Muscle layer of colon (tissue), 2 donors: ENCODE results near the gene MAPK8.
"Not testable (repeated sequence)": the region's sequence is repeated elsewhere in the genome, so short reads cannot be mapped to it uniquely, and the experiment has no call there.

Experiments used
- H3K27ac ChIP-seq: one replicate; pipeline ENCODE4 v1.7.0; 2013; ENCODE audit warnings: low read depth, mild to moderate bottlenecking, low read length, moderate library complexity
- H3K27me3 ChIP-seq, 2 donors: one replicate each; pipeline ENCODE4 v1.7.0; 2013; ENCODE audit warnings: low read length in 2 of 2, mild to moderate bottlenecking in 2 of 2; ENCODE audit not compliant: insufficient read depth in 2 of 2, control insufficient read depth in 1 of 2
- H3K36me3 ChIP-seq: one replicate; pipeline ENCODE4 v1.7.0; 2013; ENCODE audit warnings: mild to moderate bottlenecking, low read length; ENCODE audit not compliant: insufficient read depth
- H3K4me1 ChIP-seq: one replicate; pipeline ENCODE4 v1.7.0; 2013; ENCODE audit warnings: mild to moderate bottlenecking, low read length; ENCODE audit not compliant: insufficient read depth
- H3K4me3 ChIP-seq, 2 donors: one replicate each; pipeline ENCODE4 v1.7.0; 2013; ENCODE audit warnings: low read length in 2 of 2, low read depth in 1 of 2, mild to moderate bottlenecking in 1 of 2, moderate library complexity in 1 of 2
- H3K9ac ChIP-seq: one replicate; pipeline ENCODE4 v1.7.0; 2013; ENCODE audit warnings: low read length
- H3K9me3 ChIP-seq: one replicate; pipeline ENCODE4 v1.7.0; 2013; ENCODE audit warnings: mild to moderate bottlenecking, low read length
- donor health status: abdominal sarcoma.
- donor health status: Adenocarcinoma of cecum.

MAPK8 gene

DNA sequence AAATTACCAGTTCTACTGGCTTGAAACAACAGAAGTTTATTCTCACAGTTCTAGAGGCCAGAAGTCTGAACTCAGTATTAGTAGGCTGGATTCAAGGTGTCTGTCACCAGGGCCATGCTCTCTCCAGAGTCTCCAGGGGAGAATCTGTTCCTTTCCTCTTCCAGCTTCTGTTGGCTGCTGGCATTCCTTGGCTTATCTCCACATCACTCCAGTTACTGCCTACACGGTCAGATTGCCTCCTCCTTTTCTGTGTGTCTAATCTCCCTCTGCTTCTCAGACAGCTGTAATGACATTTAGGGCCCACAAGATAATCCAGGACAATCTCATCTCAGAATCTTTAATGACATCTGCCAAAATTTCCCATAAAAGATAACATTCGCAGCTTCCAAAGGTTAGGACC is 36.6 kb downstream of the MAPK8 start:
- no peaks in the 10 kb centered on the region for H3K36me3 ChIP-seq
- H3K27me3 ChIP-seq = no peaks in the 10 kb centered on the region
- no peak overlapping the region for H3K9ac ChIP-seq
- no peak overlapping the region for H3K27ac ChIP-seq
- H3K4me3 ChIP-seq = no peak overlapping the region
- peaks cover 8% of the 10 kb centered on the region for H3K4me1 ChIP-seq
- no peaks in the 10 kb centered on the region for H3K9me3 ChIP-seq

GRCh38 chr10:48343921-48344598 is 37.6 kb downstream of the MAPK8 start:
- Histone ChIP-seq H3K4me3 (no peak overlapping the region), H3K9ac (no peak overlapping the region), H3K27me3 (no peaks in the 10 kb centered on the region), H3K9me3 (no peaks in the 10 kb centered on the region), H3K36me3 (no peaks in the 10 kb centered on the region), H3K27ac (no peak overlapping the region), H3K4me1 (peaks cover 8% of the 10 kb centered on the region)

DNA sequence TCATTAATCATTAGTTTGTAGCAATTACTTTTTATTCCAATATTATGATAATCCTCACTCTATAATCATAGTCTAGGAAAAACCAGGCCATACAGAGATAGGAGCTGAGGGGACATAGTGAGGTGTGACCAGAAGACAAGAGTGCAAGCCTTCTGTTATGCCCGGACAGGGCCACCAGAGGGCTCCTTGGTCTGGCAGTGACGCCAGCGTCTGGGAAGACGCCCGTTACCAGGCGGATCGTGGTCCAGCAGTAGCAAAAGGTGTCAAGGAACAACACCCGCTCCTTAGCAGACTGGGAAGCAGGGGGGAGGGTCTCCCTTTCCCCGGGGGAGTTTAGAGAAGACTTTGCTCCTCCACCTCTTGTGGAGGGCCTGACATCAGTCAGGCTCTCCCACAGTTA is 39.8 kb downstream of the MAPK8 start:
- H3K36me3 ChIP-seq, H3K4me1 ChIP-seq, H3K9ac ChIP-seq, H3K27ac ChIP-seq, H3K4me3 ChIP-seq, H3K9me3 ChIP-seq, H3K27me3 ChIP-seq: not testable (repeated sequence)

DNA sequence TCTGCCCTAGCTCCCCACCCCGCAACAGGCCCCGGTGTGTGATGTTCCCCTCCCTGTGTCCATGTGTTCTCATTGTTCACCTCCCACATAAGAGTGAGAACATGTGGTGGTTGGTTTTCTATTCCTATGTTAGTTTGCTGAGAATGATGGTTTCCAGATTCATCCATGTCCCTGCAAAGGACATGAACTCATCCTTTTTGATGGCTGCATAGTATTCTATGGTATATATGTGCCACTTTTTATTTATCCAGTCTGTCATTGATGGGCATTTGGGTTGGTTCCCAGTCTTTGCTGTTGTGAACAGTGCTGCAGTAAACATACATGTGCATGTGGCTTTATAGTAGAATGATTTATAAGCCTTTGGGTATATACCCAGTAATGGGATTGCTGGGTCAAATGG is 41.1 kb downstream of the MAPK8 start:
- not testable (repeated sequence) for H3K27ac ChIP-seq, H3K4me1 ChIP-seq, H3K9ac ChIP-seq, H3K27me3 ChIP-seq, H3K36me3 ChIP-seq, H3K9me3 ChIP-seq, H3K4me3 ChIP-seq

DNA sequence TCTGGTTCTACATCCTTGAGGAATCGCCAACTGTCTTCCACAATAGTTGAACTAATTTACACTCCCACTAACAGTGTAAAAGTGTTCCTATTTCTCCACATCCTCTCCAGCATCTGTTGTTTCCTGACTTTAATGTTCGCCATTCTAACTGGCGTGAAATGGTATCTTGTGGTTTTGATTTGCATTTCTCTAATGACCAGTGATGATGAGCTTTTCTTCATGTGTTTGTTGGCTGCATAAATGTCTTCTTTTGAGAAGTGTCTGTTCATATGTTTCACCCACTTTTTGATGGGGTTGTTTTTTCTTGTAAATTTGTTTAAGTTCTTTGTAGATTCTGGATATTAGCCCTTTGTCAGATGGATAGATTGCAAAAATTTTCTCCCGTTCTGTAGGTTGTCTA is 41.5 kb downstream of the MAPK8 start:
- not testable (repeated sequence) for H3K4me1 ChIP-seq, H3K4me3 ChIP-seq, H3K27ac ChIP-seq, H3K9ac ChIP-seq, H3K9me3 ChIP-seq, H3K36me3 ChIP-seq, H3K27me3 ChIP-seq

- Histone ChIP-seq H3K36me3 (no peaks in the 10 kb centered on the region), H3K9me3 (no peaks in the 10 kb centered on the region), H3K4me3 (no peak overlapping the region), H3K9ac (no peak overlapping the region), H3K27me3 (no peaks in the 10 kb centered on the region), H3K27ac (no peak overlapping the region), H3K4me1 (no peaks in the 10 kb centered on the region)
Observed at GRCh38 chr10:48353246-48353645, 46.8 kb downstream of the MAPK8 start.

GRCh38 chr10:48357631-48358030 is 51.2 kb downstream of the MAPK8 start:
- Histone ChIP-seq H3K36me3 (no peaks in the 10 kb centered on the region), H3K9me3 (no peaks in the 10 kb centered on the region), H3K27me3 (no peaks in the 10 kb centered on the region), H3K4me1 (no peaks in the 10 kb centered on the region), H3K4me3 (no peak overlapping the region), H3K9ac (no peak overlapping the region), H3K27ac (no peak overlapping the region)

GRCh38 chr10:48358162-48358561 is 51.7 kb downstream of the MAPK8 start:
- Histone ChIP-seq H3K4me1 (no peaks in the 10 kb centered on the region), H3K9me3 (no peaks in the 10 kb centered on the region)

GRCh38 chr10:48358838-48359237 is 52.4 kb downstream of the MAPK8 start:
- Histone ChIP-seq H3K27ac (no peak overlapping the region), H3K36me3 (no peaks in the 10 kb centered on the region), H3K9me3 (no peaks in the 10 kb centered on the region), H3K4me1 (no peaks in the 10 kb centered on the region), H3K27me3 (no peaks in the 10 kb centered on the region), H3K4me3 (no peak overlapping the region), H3K9ac (no peak overlapping the region)

More at GRCh38 chr10:48358162-48358561, 51.7 kb downstream of the MAPK8 start:
- H3K9ac ChIP-seq = no peak overlapping the region
- no peaks in the 10 kb centered on the region for H3K36me3 ChIP-seq
- no peak overlapping the region for H3K27ac ChIP-seq
- no peaks in the 10 kb centered on the region for H3K27me3 ChIP-seq
- no peak overlapping the region for H3K4me3 ChIP-seq

- Histone ChIP-seq H3K9me3 (no peaks in the 10 kb centered on the region), H3K27ac (no peak overlapping the region), H3K36me3 (no peaks in the 10 kb centered on the region), H3K9ac (no peak overlapping the region), H3K4me1 (peaks cover 7% of the 10 kb centered on the region), H3K27me3 (no peaks in the 10 kb centered on the region), H3K4me3 (no peak overlapping the region)
Observed at GRCh38 chr10:48361176-48361575, 54.7 kb downstream of the MAPK8 start.

DNA sequence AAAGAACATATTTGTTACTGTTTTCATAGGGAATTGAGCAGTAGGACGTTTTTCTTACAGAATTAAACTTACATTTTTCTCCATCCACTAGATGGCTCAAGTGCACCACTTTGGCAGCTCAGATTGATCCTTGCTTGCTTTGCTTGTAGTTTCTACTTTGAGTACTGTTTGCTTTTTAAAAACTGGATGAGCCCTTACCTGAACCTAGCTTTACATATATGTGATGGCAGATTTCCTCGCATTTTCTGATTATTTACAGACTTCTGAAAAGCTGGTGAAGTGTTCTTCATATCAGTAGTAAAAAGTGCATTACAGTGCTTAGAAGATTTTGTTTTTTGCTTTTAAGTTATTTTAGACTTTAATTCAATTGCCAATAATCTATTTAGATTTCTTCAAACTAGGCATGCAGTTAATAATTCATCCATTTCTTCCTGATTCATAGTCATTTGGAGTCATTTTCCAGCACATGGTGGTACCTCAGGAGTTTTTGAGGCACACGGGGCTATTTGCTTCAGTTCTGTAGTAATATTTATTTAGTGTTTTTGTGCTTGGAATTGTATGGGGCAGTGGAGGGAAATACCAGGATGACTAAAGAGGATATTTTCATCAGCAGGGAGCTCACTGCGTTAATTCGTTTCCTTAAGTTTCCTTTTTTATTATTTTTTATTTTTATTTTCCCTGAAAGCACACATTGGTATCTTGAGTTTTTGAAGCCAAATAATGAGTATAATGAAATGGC is 57.3 kb downstream of the MAPK8 start:
- Histone ChIP-seq H3K9me3 (no peaks in the 10 kb centered on the region), H3K4me3 (no peak overlapping the region), H3K27me3 (no peaks in the 10 kb centered on the region), H3K36me3 (no peaks in the 10 kb centered on the region), H3K27ac (no peak overlapping the region), H3K4me1 (peaks cover 7% of the 10 kb centered on the region), H3K9ac (no peak overlapping the region)
